Activated CD8-positive, alpha-beta T cell treated with anti-CD3 and anti-CD28 coated beads for 36 hours (primary cell): ENCODE measurements around the gene ETV5. TPM values are rescaled to one million over a fixed set of nuclear protein-coding genes. Genes with fewer than 3 reads are reported as not detected.

ENCODE experiments used
- ATAC-seq: fragments of 200-7000 bp; cut with Tn5 transposase; one replicate; pipeline ENCODE4 v1.10.0; 2021; ENCODE audit warnings: mild to moderate bottlenecking, moderate library complexity
- CTCF ChIA-PET: fragments of 350-600 bp; sonication (Branson Sonifier 250); formaldehyde crosslinking; loops from one replicate; lab custom pipeline; 2021; ENCODE audit warnings: antibody characterized with exemption; lab: Charles Lee
- POLR2A ChIA-PET: fragments of 350-600 bp; sonication (Branson Sonifier 250); formaldehyde crosslinking; loops from one replicate; lab custom pipeline; 2021; ENCODE audit warnings: antibody characterized with exemption; lab: Charles Lee
- DNase-seq: peaks from one replicate; pipeline ENCODE4 v3.0.0-alpha.2; 2020
- H3K27ac Mint-ChIP-seq: one replicate; pipeline ENCODE4 v1.8.0; 2021; ENCODE audit warnings: mild to moderate bottlenecking, mixed read lengths
- H3K27me3 Mint-ChIP-seq: one replicate; pipeline ENCODE4 v1.8.0; 2021; ENCODE audit warnings: mixed read lengths
- H3K36me3 Mint-ChIP-seq: one replicate; pipeline ENCODE4 v1.8.0; 2021; ENCODE audit warnings: low read depth, mixed read lengths
- H3K4me1 Mint-ChIP-seq: one replicate; pipeline ENCODE4 v1.8.0; 2021; ENCODE audit warnings: low read depth, mixed read lengths
- H3K4me3 Mint-ChIP-seq: one replicate; pipeline ENCODE4 v1.8.0; 2021; ENCODE audit warnings: mild to moderate bottlenecking, moderate library complexity, mixed read lengths
- H3K9me3 Mint-ChIP-seq: one replicate; pipeline ENCODE4 v1.8.0; 2021; ENCODE audit warnings: mixed read lengths
- intact Hi-C: fragments of 100-400 bp; cut with micrococcal nuclease; formaldehyde crosslinking; loops from one replicate; pipeline ENCODE4 v1.10.0; 2022
- total RNA-seq, 2 experiments: library from RNA; stranded (reverse); gene quantifications; one replicate each; pipeline ENCODE4 v1.2.3, GENCODE V29; 2021
- TF ChIP-seq, protein P1 (sequence below): fragments of 200-600 bp; IDR thresholded peaks from one replicate; pipeline ENCODE4 v1.8.0; 2022; ENCODE audit warnings: antibody characterized with exemption, mild to moderate bottlenecking

The ETV5 gene
- total RNA-seq, 2 experiments from 2014 or later: 0.68 to 1.4 TPM

DNA sequence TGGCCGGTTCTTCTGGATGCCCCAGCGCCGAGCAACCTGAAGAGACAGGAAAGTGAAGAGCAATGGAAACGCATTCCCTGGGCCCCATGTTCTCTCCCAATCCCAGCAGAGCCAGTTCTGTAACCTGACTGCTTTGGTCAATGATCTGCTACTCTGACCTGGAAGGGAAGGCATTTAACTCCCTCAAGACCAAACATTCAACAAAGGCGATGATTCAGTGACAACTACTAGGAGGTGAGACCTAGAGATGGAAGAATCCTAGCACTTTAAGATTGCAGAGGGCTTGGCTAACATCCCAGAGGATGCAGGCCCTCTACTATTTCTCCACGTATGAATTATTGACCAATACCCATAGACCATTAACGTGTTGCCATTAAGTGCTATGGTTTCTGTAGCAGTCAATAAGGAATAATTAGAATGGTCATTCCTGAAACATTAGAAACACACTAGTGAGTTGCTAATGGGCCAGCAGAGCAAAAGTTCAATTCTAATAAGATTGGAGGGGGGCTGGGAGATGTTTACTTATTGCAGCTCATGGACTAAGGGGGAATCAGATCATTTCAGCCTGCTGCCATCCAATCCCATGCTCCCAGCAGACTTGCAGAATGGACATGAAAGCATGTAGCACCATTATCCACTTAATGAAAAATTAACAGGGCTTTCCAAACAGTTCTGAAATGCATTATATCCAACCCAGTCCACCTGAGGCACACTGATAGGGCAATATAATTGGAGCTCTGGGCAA is 56.6 kb downstream of the ETV5 start:
- no peak overlapping the region for H3K4me3 Mint-ChIP-seq
- H3K27me3 Mint-ChIP-seq: peaks cover 31% of the 10 kb centered on the region
- no peaks in the 10 kb centered on the region for H3K4me1 Mint-ChIP-seq
- ChIA-PET POLR2A (no interaction called here), CTCF (no interaction called here)
- intact Hi-C loops: no loop called here
- no peaks in the 10 kb centered on the region for H3K9me3 Mint-ChIP-seq
- TF ChIP-seq, protein P1, sequence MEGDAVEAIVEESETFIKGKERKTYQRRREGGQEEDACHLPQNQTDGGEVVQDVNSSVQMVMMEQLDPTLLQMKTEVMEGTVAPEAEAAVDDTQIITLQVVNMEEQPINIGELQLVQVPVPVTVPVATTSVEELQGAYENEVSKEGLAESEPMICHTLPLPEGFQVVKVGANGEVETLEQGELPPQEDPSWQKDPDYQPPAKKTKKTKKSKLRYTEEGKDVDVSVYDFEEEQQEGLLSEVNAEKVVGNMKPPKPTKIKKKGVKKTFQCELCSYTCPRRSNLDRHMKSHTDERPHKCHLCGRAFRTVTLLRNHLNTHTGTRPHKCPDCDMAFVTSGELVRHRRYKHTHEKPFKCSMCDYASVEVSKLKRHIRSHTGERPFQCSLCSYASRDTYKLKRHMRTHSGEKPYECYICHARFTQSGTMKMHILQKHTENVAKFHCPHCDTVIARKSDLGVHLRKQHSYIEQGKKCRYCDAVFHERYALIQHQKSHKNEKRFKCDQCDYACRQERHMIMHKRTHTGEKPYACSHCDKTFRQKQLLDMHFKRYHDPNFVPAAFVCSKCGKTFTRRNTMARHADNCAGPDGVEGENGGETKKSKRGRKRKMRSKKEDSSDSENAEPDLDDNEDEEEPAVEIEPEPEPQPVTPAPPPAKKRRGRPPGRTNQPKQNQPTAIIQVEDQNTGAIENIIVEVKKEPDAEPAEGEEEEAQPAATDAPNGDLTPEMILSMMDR: no peak
- DNase-seq: no peak
- H3K27ac Mint-ChIP-seq: no peak overlapping the region
- ATAC-seq: no peak
- H3K36me3 Mint-ChIP-seq: no peaks in the 10 kb centered on the region

DNA sequence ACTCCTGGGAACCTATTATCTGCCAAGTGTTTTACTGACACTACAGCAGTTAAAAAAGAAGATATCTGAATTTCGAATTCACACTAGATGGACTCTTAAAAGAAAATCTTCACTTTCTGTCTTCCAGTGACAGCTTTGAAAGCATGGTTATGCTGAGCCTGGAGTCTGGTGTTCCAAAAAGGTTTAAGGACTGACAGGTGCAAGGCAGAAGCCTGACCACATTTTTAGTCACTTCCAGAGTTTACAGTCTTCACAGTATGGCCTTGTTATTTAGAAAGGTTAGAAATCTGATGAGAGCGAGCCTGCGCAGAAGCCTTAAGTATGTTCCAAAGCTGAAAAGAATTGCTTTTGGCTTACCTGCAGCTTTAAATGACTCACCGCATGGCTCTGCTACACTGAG is 59.9 kb downstream of the ETV5 start:
- H3K4me1 Mint-ChIP-seq: no peaks in the 10 kb centered on the region
- CTCF ChIA-PET: no interaction called here
- no peak for ATAC-seq

GRCh38 chr3:186048119-186048518 is 60.8 kb downstream of the ETV5 start:
- Mint-ChIP-seq H3K4me3 (no peak overlapping the region), H3K4me1 (no peaks in the 10 kb centered on the region), H3K27ac (no peak overlapping the region), H3K36me3 (no peaks in the 10 kb centered on the region), H3K27me3 (peaks cover 19% of the 10 kb centered on the region), H3K9me3 (no peaks in the 10 kb centered on the region)
- POLR2A ChIA-PET: no interaction called here
- intact Hi-C loops: no loop called here
- TF ChIP-seq, protein P1: no peak
- ATAC-seq (no peak), DNase-seq (no peak)
- CTCF ChIA-PET: no interaction called here

More for the DNA sequence above, 59.9 kb downstream of the ETV5 start:
- Mint-ChIP-seq H3K9me3 (no peaks in the 10 kb centered on the region), H3K27me3 (peaks cover 20% of the 10 kb centered on the region), H3K27ac (no peak overlapping the region), H3K4me3 (no peak overlapping the region), H3K36me3 (no peaks in the 10 kb centered on the region)
- POLR2A ChIA-PET: no interaction called here
- TF ChIP-seq, protein P1: no peak
- intact Hi-C loops: no loop called here
- DNase-seq: no peak

GRCh38 chr3:186046838-186047237 is 62.1 kb downstream of the ETV5 start:
- TF ChIP-seq, protein P1: no peak
- no peak for DNase-seq
- no peak for ATAC-seq
- H3K36me3 Mint-ChIP-seq: no peaks in the 10 kb centered on the region
- intact Hi-C loops: no loop called here
- H3K4me1 Mint-ChIP-seq: no peaks in the 10 kb centered on the region
- H3K27ac Mint-ChIP-seq: no peak overlapping the region
- peaks cover 21% of the 10 kb centered on the region for H3K27me3 Mint-ChIP-seq
- ChIA-PET CTCF (no interaction called here), POLR2A (no interaction called here)
- no peaks in the 10 kb centered on the region for H3K9me3 Mint-ChIP-seq
- no peak overlapping the region for H3K4me3 Mint-ChIP-seq

- intact Hi-C loops: no loop called here
- Mint-ChIP-seq H3K27me3 (peaks cover 21% of the 10 kb centered on the region), H3K4me1 (no peaks in the 10 kb centered on the region), H3K36me3 (no peaks in the 10 kb centered on the region), H3K9me3 (no peaks in the 10 kb centered on the region), H3K27ac (no peak overlapping the region), H3K4me3 (no peak overlapping the region)
- DNase-seq (no peak), ATAC-seq (no peak)
- ChIA-PET POLR2A (no interaction called here), CTCF (interaction anchor here (1.0 kb wide), 1 partner anchor 101 kb away, joined by 3 read pairs; no protein-coding TSS in a partner anchor)
- TF ChIP-seq, protein P1: no peak
Measured at GRCh38 chr3:186044968-186045367, 63.9 kb downstream of the ETV5 start.
